IPS-11a (cell line): ENCODE measurements around the gene ETV6.
"Not testable (repeated sequence)": the region's sequence is repeated elsewhere in the genome, so short reads cannot be mapped to it uniquely, and the experiment has no call there.

Source experiments
- H3K4me3 ChIP-seq: one replicate; pipeline ENCODE4 v1.5.1; 2013; ENCODE audit warnings: low read depth, low read length, control low read depth

Gene ETV6

DNA sequence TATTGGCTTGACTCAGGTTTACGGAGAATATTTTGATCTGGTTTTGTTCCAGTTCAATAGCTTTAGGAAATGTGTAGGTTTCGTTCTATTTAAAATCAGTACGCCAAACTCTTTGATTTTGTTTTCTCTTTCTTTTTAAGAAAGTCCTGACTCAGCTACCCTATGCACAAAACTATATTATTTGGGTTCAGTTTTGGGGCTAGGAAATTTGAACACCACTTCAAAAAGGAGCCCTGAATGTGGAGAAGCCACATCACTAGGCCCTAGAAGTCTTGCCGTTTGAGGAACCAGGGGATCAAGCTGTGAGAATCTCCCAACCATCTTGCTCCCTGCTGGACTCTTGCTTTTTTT, 253.0 kb downstream of the ETV6 start:
- no peak overlapping the region for H3K4me3 ChIP-seq

GRCh38 chr12:11904124-11904523, 254.7 kb downstream of the ETV6 start:
- H3K4me3 ChIP-seq, result no peak overlapping the region

- H3K4me3 ChIP-seq, result no peak overlapping the region
Measured at GRCh38 chr12:11905534-11905933, 256.1 kb downstream of the ETV6 start.

DNA sequence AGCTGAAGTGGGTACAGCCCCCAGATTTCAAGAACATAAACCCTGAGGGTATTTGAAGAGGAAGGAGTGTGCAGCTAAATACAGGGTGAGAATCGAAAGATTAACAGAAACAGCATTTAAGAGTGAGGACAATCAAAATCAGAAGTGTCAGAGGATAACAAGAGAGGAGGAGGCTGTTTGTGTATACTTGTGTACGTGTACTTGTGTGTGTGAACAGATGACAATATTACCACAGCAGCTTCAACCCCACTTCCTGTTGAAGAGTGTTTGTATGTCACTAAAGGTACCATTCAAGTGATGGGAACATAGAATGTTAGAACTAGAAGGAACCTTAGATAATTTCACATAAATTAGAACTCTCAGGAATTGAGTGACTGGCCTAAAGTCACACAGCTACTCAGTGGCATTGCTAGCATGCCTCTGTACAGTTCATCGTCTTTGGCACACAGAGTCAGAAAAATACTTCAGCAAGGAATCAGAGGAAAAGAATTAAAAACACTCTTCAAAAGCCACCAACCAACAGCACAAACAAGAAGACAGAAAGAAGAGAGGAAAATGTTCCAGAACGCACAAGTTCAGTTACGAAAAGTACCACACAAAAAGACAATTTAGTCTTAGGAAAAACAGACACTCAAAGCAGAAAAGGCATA, 256.9 kb downstream of the ETV6 start:
- no peak overlapping the region for H3K4me3 ChIP-seq

DNA sequence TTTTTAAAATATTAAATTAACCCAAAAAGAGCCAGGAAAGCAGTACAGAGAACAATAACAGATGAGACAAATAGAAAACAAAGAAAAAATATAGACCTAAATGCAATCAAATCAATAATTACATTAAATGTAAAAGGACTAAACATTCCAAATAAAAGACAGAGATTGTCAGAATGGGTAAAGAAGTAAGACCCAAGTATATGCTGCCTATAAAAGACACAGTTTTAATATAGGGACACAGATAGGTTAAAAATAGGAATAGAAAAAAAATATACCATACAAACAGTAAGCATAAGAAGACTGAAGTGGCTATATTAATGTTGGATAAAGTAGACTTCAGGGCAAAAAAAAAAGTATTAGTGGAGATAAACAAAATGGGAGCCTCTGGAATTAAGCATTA, 258.2 kb downstream of the ETV6 start:
- H3K4me3 ChIP-seq, result no peak overlapping the region

- H3K4me3 ChIP-seq, result not testable (repeated sequence)
Measured at GRCh38 chr12:11909406-11909805, 259.9 kb downstream of the ETV6 start.

DNA sequence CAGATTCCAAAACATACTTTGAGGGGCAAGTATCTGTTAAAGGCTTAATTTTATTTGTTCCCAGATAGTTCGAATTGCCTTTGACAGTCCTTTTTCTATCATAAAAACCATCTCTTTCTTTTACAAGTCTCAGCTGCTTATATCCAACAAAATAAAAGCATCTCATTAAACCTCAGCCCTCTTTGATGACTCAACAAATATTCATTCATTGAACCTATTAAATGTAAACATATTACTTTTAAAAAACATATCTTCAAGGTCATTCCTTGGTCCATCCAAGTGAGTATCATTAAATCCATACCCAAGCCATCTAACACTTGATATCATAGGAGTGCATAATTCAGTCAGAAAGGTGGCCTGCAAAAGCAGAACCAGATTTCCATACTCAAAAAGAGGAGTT, 266.6 kb downstream of the ETV6 start:
- H3K4me3 ChIP-seq, result no peak overlapping the region

- no peak overlapping the region for H3K4me3 ChIP-seq
Measured at GRCh38 chr12:11916771-11917170, 267.3 kb downstream of the ETV6 start.

DNA sequence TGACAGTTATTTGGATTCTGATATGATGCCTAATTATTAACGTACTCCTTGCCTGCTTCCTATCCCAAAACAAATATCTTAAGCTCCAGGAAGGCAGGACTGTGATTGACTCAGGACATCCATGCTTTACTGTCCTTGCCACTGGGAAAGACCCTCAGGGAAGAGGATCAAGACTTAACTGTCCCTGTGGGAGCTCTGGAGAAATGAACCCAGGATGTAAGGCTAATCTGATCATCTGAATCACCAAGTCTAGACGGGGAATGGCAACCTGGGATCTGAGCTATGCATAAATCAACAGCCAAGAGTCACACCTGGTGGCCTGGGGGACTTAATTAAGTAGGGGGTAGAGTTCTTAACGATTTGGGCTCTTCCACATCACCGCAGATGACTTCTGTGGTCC, 268.0 kb downstream of the ETV6 start:
- H3K4me3 ChIP-seq, result no peak overlapping the region

GRCh38 chr12:11920231-11920630, 270.8 kb downstream of the ETV6 start:
- no peak overlapping the region for H3K4me3 ChIP-seq

- H3K4me3 ChIP-seq, result no peak overlapping the region
Measured at GRCh38 chr12:11922361-11922760, 272.9 kb downstream of the ETV6 start.

- no peak overlapping the region for H3K4me3 ChIP-seq
Measured at GRCh38 chr12:11923067-11923466, 273.6 kb downstream of the ETV6 start.

GRCh38 chr12:11927286-11927935, 277.9 kb downstream of the ETV6 start:
- H3K4me3 ChIP-seq, result no peak overlapping the region

GRCh38 chr12:11929714-11930113, 280.2 kb downstream of the ETV6 start:
- no peak overlapping the region for H3K4me3 ChIP-seq

DNA sequence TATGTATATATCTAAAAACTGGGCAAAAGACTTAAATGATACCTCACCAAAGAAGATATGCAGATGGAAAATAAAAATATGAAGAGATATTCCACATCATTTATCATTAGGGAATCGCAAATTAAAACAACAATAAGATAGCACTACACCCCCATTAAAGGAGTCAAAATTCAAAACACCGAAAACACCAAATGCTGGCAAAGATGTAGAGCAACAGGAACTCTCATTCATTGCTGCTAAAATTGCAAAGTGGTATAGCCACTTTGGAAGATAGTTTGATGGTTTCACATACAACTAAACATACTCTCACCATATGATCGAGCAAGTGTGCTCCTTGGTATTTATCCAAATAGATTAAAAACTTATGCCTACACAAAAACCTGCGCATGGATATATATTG, 289.7 kb downstream of the ETV6 start:
- no peak overlapping the region for H3K4me3 ChIP-seq

- H3K4me3 ChIP-seq, result no peak overlapping the region
Measured at GRCh38 chr12:11941606-11942337, 292.3 kb downstream of the ETV6 start.

DNA sequence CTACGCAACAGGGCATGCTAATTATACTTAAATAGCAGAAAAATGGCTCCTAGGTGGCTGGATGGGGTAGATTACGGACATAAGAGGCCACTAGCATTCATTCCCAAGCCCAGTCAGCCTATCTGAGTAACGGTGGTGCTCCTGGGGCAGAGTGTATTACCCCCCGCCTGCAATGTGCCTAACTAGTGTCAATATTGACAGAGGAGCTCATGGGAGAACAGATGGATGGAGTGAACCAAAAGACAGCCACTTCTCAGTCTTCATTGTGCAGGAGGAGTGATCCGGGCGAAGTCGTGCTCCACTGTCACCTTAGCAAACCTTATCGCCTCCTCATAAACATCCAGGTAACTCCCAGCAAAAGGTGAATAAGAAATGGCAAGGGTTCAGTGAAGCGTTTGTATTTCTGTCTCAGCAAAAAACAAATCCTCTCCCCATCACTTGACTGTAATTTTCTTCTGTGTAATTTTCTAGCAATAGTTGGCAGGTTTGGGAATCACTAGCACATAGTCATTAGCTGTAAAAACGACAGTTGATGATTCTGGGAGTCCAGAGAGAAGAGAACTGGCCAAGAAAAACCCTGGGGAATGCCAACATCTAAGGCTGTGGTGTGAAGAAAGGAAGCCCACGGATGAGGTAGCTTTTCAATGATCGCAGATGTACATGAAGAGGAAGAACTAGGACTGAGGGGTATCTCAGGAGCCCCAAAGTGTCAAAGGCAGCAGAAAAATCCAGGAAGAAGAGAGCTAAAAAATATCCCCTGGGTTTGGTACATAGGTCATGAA, 294.6 kb downstream of the ETV6 start:
- no peak overlapping the region for H3K4me3 ChIP-seq
